NCI-H524 treated with DMSO at 0.1 percent for 48 hours (cell line): ENCODE data around the gene SORCS2.
A peak's percentile ranks its signal among the peaks of the same experiment; 100 is the strongest.

Experiments used
- DNase-seq: peaks from one replicate; lab custom pipeline; 2025; lab: John Stamatoyannopoulos, UW

The SORCS2 gene

GRCh38 chr4:7415927-7416686 is 223.8 kb downstream of the SORCS2 start:
- no peak for DNase-seq

- DNase-seq: no peak
Measured at GRCh38 chr4:7416745-7417432, 224.6 kb downstream of the SORCS2 start.

- DNase-seq: no peak
Measured at GRCh38 chr4:7417639-7418038, 225.3 kb downstream of the SORCS2 start.

GRCh38 chr4:7418131-7418943 is 226.0 kb downstream of the SORCS2 start:
- DNase-seq: no peak

- DNase-seq: no peak
Measured at GRCh38 chr4:7419961-7420660, 227.8 kb downstream of the SORCS2 start.

GRCh38 chr4:7420661-7421040 is 228.3 kb downstream of the SORCS2 start:
- DNase-seq: peak; percentile 44

- no peak for DNase-seq
Measured at GRCh38 chr4:7421356-7422150, 229.2 kb downstream of the SORCS2 start.

GRCh38 chr4:7422151-7422897 is 230.0 kb downstream of the SORCS2 start:
- no peak for DNase-seq

- DNase-seq: no peak
Measured at GRCh38 chr4:7422898-7423180, 230.5 kb downstream of the SORCS2 start.

- DNase-seq: no peak
Measured at GRCh38 chr4:7423391-7423790, 231.1 kb downstream of the SORCS2 start.

- DNase-seq: no peak
Measured at GRCh38 chr4:7423801-7424552, 231.6 kb downstream of the SORCS2 start.

- no peak for DNase-seq
Measured at GRCh38 chr4:7424553-7425111, 232.3 kb downstream of the SORCS2 start.

GRCh38 chr4:7425124-7425523 is 232.8 kb downstream of the SORCS2 start:
- no peak for DNase-seq

GRCh38 chr4:7425591-7426468 is 233.5 kb downstream of the SORCS2 start:
- no peak for DNase-seq

GRCh38 chr4:7426525-7427171 is 234.3 kb downstream of the SORCS2 start:
- DNase-seq: no peak

GRCh38 chr4:7427361-7427760 is 235.0 kb downstream of the SORCS2 start:
- no peak for DNase-seq

GRCh38 chr4:7427831-7428260 is 235.5 kb downstream of the SORCS2 start:
- no peak for DNase-seq
